NOMO-1 treated with DMSO at 0.1 percent for 48 hours (cell line): Measurements from ENCODE around the gene PKP4.

Experiments
- DNase-seq: peaks from one replicate; lab custom pipeline; 2025; ENCODE audit not compliant: unreplicated experiment; lab: John Stamatoyannopoulos, UW

Gene PKP4

DNA sequence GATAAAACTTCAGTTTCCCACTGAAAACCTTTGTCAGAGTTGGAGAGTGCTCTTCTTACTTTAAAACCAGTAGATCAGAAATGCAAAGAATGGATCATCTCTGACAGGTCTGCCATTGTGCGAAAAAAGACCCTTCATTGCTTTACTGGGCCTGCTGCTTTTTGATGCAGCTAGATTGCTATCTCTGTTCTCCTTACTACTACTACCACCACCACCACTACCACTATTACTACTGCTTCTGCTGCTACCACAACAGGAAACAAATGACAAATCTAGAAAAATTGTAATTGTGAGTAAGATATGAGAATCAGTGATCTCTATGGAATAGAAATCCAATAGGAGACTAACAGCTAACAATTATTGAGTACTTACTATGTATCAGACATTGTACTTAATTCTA, 85.8 kb downstream of the PKP4 start:
- DNase-seq: no peak

DNA sequence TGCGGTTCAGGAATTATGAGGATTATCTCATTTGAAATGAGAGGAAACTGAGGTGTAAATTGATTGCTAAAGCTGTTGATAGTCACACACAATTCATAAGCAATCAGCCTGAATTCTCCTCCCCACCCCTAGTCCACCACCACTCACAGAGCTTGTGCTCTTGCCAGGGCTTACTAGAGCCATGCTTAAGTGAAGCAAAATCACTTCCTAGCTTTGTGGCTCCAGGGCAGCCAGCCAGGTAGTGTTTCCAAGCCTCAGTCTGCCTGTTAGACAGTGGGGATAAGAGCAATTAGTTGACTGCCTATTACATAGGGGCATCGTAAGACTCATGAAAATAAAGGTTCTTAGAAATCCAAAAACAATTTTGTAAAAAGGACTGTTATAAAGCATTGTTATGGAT, 87.2 kb downstream of the PKP4 start:
- no peak for DNase-seq

DNA sequence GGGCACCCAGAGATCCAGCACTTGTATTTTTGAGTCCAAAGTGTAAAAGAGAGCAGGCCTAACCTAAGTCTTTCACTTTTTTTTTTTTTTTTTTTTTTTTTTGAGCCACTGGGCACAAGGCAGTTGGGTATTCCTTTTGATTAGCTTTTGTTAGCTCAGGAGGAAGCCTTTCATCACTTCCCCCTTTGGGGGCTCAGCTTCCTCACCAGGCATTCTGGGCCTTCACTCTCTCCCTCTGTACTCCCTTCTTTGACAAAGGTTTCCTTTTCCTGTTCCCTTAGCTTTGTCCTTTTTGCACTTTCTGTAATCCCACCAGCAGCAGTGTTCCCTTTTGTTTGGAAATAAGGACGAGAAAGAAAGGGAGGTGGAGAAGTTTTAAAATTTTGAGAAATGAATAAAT, 88.2 kb downstream of the PKP4 start:
- peak; percentile 5 for DNase-seq

DNA sequence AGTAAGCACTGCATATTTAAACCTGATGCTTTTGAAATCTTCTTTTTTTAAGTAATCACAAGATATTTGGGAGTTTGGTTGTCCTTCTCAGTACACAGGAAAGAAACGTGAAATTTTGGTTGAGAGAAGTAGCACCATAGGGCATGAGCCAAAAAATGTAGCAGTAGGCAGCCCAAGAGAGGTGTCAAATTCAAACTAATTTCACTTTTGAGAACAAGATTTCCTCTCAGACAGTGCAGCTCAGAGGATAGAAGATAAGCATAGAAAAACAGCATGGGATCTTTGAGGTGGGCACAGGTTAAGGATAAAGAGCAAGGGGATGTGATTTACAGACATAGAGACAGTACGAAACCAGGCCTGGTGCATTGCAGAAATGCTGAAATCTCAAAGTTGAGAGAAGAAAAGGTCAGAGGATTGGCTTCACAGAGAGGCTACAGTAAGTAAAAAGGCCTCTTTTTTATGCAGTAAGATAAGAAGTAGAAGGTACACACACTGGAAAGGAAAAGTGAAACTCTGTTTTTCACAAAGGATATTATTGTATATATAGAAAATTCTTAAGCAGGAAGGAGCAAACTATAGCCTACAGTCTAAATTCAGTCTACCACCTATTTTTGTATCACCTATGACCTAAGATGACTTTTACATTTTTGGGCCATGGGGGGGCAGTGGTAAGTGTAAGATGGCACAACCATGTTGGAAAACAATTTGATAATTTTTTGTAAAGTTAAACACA, 89.8 kb downstream of the PKP4 start:
- DNase-seq: no peak

DNA sequence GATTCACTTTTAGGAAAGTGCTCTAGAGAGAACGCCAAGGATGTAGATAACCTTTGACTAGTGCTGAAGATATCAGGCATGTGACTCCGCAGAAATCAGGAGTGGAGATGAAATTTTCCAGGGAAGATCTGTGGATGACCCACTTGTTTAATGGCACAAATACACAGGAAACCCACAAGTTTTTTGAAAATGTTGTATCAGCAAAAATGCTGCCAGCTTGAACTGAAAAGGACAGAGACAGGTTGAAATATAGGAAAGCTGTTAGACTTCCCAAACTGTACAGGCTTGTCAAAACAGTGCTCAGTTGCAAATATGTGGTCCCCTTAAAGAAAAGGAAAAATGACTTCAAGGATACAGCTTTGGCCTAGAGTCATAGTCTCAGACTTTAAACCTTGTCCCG, 96.5 kb downstream of the PKP4 start:
- DNase-seq: no peak

DNA sequence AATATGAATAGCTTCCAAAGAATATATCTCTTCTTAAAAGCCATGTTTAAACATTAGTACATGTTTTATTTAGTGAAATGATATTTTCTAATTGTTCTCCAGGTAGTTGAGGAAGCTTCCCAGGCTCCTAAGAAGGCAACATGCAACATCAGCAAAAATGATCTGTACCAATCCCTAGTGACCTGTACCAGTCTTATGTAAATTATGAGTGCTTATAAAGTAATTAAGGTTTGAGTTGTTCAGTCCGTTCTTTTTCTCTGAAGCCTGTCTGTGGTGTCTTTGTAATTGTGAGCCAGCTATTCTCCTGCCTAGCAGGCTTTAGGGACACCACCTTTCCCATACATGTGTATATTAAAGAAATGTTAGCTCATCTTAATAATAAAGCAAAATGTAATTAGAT, 98.2 kb downstream of the PKP4 start:
- DNase-seq: no peak

DNA sequence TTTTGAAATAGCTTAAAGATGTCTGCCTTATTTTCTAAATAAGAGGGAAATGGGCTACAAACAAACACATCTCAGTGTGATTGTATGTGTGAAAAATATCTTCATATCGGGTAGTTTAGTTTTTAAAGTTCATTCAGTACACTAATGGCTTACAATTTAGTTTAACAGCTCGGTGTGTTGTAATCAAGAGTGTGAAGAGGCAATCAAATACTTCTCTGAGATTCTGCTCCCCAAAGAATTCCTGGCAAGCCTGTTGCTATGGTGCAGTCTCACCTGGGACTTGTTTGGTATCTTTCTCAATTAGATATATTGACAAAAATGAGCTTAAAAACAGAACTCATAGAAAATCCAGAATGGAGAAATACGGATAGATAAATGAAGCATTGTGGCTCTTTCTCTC, 99.4 kb downstream of the PKP4 start:
- DNase-seq: no peak

DNA sequence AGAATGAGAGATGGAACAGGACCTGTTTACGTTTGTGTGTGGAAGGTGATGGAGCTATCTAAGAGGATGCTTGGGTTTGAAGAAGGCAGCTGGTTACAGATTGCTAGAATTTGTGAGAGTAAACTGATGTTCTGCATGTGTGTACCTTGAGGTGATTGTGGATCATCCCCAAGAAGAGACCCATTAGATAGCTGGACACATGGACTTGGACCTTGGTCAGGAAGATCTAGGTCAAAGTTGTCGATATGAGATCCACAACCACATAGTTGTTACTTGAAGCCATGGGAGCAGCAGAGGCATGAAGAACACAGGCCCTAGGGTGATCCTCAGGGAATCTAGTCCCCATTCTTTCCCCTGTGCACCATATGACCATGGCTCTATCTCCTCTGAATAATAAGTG, 101.0 kb downstream of the PKP4 start:
- DNase-seq: no peak

DNA sequence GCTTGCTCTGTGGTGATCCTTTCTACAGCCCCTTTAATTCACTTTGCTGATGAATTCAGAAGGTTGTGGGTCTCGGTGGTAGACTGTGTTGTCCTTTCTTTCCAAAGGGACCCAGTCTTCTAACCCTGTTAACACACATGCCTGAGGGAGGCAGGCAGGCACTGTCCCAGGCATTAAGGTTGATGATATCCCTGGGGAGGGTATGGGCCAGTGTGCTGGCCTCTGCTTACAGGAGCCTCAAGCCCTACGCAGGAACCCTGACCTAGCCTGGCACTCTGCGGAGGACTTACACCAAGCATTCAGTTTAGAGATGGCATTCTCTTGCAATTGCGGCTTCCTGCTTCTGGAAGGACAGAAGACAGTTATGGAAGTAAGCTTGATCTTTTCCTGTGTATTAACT, 102.5 kb downstream of the PKP4 start:
- DNase-seq: no peak

DNA sequence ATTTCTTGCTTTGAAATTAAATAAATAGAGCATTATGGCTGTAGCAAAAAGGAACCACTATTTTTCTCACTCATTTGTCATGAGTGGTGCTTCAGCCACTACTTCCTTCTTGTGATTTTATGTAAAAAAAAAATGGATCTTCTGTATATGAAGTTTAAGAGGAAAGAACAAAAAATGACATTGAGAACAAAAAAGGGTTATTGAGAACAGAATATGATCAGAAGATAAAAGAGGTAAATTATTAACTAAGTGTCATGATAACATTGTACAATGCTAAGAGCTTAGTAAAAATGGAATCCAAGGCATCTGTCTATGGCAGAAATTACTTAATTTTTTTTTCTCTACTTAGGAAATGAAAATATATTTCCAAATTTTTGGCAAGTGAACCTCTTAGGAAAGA, 103.5 kb downstream of the PKP4 start:
- DNase-seq: no peak

DNA sequence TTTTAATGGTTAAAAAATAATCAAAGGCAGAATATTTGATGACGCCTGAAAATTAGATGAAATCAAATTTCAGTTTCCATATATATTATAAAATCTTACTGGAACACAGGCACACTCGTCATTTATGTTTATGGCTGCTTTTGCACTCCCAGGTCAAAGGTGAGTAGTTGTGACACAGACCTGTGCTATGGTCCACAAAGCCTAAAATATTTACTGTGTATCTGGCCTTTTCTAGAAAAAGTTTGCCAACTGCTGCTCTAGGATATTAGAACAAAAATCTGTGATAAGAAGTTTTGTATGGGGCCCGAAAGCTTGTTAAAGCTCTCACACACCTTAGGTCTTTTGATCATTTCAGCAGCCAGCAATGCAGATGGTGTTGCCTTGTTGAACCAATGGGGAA, 104.3 kb downstream of the PKP4 start:
- no peak for DNase-seq

DNA sequence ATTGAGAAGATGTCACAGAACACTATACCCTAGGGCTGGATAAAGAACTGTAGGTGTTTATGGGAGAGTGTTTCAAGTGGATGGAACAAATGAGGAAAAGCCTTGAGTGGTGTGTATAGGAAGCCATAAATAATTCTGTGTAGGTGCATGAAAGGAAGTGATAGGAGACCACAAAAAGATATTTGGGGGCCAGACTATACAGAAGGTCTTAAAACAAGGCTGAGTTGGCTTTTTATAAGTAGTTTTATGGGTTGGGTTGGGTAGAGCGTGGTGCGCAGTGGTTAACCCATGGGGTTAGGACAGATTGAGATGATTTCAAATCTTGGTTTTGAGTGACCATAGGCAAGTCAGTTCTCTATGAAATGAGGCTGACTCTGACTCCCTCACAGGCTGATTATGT, 110.5 kb downstream of the PKP4 start:
- DNase-seq: no peak

DNA sequence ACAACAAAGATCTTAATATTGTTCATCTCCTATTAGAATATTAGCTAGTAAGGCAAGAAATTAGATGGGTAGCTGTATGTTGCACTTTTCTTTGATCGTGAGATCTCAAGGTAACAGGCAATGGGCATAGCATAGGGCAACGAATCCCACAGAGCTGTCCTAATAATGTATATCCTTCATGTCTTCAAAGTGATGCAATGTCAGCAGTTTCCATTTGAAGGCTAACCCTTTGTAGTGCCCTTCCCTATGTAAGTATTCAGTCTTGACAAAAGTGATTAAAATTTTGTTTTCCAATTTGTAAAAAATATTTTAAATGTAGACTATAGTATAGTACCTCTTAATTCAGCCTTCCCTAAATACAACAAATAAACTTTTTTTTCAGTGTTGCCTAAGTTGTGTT, 112.5 kb downstream of the PKP4 start:
- no peak for DNase-seq

DNA sequence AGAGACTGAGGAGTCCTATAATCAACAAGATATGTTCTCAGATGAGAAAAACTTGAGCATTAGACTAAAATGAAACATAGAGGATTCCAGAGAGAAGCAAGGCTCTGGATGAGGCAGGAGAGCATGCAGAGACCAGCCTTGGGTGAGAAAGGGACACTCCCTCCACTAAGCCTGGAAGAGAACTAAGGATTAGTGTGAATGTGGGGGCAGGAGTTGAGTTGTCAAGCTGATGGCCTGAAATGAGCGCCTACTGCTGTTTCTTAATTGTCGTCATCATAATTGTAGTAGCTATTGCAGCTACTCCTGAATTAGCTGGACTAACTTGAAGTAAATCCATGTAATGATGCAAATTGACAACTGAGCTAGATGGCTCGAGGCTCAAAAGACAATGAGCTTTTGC, 114.1 kb downstream of the PKP4 start:
- DNase-seq: no peak

DNA sequence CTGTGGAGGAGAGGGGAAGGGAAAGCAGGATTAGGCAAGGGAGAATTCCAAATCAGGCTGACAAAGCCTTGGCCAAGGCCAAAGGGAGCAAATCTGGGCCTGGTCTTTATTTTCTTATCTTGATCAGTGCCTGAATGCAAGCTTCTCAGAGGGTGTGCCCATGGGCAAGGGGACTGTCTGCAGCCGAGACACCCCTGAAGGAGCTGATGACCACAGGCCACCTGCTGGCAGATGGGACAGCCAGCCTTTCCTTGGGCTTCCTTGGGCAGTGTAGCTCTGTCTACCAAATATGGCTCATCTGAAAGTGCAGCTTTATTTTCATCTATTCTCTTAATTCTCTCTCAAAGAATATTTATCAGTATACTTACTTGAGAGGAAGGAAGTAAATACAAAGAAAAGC, 117.0 kb downstream of the PKP4 start:
- no peak for DNase-seq

DNA sequence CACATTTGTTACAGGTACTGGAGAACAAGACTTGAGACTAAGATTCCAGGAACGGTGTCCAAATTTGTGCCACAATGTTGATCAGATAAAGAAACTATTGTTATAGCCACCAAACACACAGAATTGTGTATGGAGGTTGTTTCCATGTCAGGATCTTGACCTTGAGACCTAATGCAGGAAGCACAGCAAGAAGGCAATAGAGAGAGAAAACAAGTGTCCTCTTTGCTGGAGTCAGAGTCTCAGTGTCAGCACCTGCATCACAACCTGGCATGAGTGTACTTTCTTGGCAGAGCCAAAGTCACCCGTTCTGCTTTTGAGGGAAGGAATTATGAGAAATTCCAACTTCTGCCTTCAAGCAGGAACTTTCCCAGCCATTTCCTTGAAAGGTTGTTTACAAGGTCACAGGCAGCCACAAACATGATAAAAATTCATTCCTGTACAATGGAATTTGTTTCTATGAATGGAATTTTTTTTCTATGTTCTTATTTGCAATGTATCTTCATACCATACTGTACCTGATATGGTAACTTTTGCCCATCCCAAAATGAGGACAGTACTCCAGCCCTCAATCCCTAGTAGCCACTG, 118.4 kb downstream of the PKP4 start:
- DNase-seq: no peak

DNA sequence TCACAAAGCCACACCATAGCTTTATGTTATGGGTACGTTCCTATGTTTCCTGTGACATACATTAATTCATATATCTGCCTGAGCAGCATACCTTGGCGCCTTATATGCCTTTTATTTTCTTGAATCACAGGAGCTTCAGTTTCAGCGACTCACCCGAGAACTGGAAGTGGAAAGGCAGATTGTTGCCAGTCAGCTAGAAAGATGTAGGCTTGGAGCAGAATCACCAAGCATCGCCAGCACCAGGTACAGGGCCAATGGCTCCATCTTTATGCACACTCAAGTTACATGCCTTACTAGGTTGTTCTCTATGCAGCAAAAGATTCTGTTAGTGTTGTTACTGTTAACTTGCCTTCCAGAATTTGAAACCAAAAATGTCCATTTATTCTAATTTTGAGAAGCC, 120.4 kb downstream of the PKP4 start:
- DNase-seq: no peak

DNA sequence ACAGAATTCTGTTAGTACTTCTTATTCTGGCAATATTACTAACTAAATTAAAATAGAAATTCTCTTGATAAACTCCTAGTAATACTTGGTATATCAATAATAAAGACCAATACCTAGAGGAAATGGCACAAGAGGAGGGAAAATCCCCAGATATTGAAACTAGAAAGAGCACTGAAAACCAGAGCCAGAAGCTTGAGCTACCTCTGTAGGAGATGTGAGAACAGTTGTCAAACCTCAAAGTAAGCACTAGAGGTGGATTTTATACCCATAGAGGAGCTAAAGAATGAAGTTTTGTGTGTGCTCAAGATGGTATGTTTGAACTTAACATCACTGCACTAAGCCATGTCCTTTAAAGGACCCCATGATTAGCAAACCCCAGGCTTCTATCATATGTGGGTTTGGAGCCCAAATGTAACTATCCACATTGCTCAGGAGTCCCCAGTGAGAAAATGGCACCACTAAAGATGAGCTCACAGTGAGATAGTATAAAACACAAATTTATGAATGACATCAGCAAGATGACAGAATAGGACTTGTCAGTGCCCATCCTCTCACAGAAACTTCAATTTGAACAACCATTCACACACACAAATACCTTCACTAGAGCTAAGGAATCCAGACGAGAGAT, 122.1 kb downstream of the PKP4 start:
- no peak for DNase-seq

DNA sequence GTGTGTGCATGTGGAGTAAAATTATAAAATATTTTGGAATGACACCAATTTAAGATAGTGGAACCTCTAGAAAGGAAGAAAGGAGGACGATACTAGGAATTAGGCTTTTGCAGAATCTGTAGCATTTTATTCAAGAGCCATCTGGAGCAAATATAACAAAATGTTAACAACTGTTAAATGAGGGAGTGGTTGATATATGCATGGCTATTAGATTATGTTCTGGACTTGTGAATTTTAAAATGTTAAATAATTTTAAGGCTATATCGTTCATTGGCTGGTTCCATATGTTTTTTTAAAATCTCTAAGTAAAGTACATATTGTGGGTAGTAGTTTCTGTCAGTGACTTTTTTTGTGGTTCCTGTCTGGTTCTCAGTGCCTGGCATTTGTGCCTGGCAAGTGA, 123.2 kb downstream of the PKP4 start:
- DNase-seq: no peak

DNA sequence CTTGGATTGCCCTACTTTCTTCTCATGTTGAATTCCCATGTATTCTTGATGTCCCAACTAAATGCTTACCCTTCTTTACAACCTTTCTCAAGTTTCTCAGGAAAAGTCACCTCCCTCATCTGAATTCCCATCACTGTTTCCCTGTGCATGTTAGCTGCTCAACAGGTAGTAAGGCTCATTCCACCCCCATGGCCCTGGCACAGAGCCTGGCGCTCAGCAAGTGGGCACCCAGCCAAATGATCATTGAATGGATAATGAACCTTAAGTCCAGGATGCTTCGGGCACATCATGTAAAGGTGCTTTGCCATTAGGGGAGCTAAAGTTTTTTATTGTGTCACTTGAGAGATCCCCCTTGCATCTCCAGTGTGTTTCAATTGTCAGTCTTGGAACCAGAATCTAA, 124.0 kb downstream of the PKP4 start:
- no peak for DNase-seq

DNA sequence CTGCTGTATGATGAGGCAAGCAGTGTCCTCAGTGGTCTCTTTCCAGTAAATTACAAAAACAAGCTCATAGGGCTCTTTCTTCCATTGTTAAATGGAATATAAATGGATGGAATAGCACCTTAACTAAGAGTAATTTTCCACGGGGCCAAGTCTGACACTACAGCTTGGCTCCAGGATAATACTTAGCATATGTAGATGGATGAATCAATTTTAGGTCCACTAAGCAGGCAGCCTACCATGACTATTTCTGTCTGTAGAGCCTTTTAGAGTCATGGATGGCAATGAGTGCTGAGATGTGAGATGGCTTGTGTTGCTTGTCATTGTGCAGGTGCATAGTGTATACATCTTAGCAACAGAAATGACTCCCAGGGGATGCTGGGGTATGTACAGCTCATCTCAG, 125.9 kb downstream of the PKP4 start:
- DNase-seq: no peak

DNA sequence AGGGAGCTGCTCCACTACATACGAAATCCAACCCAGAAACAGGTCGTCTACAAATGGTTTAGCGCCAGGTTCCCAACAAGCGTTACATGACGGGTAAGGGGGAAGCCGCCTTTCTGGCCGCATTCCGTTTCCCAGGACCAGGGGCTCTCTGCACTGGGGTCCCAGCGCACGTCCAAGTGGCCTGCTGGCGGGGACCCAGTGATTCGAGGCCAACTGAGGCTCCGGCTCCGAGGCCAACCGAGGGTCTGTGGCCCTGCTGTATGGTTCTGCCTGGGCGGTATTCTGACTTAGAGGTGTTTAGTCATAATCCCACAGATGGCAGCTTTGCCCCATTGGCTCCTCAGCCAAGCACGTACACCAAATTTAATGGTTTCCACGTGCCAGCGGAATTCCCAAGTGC, 127.2 kb downstream of the PKP4 start:
- no peak for DNase-seq

DNA sequence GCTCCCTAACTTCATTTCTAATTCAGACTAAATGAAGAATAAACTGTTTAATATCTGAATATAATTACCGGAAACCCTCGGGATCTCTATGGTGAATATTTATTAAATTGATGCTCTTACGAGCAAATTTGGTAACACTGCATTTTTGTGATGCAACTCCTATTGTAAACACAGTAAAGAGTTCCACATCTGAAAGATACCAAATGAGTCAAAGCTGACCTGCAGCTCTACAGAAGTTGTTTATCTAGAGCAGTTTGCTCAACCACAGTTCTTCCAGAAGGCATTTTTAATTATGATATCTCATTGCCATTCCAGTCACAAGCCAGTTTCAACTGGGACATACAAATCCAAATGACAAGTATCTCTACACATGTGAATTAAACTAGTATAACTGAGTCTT, 129.7 kb downstream of the PKP4 start:
- DNase-seq: no peak
